ENCODE measurements around the gene HP.
A peak's percentile ranks its signal among the peaks of the same experiment; 100 is the strongest.

HP gene

DNA sequence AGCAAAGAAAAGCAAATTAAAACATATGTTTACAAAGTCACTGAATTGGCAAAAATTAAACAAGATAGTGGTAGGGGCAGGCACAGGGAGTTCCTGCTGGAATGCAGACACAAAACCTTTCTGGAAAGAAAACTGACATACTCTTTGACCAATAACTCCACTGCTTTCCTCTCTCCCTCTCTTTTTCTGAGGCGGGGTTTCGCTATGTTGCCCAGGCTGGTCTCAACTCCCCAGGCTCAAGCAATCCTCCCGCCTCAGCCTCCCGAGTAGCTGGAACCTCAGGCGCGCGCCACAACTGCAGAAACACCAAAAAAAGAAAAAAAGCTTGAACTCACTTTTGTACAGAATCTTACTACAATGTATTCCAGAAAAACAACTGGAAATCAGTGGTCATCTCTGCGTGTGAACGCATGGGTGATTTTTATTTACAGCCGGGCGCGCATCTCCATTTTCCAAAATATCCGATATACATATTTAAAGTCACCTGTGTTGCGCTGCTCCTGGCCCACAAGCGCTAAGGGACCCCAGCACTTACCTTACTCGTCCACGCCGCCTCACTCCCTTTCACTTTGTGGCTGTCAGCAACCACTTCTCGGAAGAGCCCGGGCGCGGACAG is 38.6 kb downstream of the HP start:
- DNase-seq = no peak

DNA sequence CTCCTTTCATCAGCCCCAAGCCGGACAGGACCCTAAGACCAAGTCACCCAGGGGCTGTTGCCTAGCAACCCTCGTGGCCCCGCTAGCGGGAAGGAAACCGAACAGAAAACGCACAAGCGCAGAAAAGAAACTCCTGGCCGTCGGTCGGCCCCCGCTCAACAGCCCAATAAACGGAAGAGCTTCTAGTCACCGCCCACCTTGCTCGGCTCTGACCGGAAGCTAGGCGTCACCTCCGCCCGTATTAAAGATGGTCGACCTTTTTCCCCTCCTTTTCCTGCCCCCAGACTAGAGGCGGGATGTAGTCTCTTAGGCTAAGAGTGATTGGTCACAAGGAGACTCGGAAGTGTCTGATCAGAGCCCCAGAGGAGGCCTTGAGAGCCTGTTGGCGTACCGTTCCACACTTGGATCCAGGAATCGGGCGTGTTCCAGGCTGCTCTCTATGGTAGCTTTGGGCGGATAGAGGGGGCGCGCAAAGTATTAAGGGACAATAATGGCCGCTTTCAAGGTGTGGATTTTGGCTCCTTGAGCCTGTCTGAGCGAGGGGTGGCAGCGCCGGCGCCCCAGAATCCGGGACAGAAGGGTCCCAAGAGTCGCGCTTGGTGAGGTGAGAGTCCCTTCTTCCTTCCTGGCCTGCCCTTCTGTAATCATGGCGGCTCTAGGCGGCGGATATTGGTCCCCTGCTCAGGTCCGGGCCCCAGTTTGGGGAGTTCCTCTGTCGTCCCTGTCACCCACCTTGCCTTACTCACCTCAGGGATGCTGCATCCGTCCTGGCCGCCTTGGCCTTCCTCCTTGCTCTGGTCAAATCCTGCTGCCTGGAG is 39.4 kb downstream of the HP start, which contains the start of the genes DHX38 and TXNL4B:
TSS of gene DHX38 (plus strand) at position 400 of the 818 bp plus-strand sequence. CDS start 2,311 bp downstream, outside the sequence.
TSS of gene TXNL4B (minus strand) at position 173 of the 818 bp plus-strand sequence. CDS start 2,871 bp downstream, outside the sequence.
- peak; percentile 90 for DNase-seq

DNA sequence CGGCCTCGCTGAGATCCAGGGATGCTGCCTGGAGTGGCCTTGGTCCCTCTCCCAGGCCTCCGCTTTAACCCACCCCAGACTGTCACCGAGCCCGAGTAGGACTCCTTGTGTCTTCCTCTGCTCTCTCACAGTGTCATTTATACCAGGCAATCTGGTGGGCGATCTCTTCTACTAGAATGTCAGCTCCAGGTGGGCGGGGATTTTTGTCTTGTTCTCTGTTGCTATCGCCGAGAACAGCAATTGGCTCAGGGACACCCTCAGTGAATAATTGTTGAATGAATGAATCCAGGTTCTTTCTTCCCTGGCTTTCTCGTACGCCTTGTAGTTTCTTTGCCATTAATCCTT is 39.9 kb downstream of the HP start:
- DNase-seq = peak; percentile 68

DNA sequence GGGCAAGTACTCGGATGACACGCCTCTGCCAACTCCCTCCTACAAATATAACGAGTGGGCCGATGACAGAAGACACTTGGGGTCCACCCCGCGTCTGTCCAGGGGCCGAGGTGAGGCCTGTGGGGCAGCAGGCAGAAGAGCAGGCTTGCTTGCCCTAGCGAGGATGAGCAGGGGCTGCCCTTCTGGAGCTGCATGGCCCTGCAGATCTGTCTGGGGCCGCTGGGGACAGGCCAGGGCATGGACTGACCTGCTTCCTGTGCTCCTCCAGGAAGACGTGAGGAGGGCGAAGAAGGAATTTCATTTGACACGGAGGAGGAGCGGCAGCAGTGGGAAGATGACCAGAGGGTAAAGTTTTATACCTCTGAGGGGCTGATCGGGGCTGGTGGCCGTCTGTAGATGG is 44.6 kb downstream of the HP start:
- no peak for DNase-seq

DNA sequence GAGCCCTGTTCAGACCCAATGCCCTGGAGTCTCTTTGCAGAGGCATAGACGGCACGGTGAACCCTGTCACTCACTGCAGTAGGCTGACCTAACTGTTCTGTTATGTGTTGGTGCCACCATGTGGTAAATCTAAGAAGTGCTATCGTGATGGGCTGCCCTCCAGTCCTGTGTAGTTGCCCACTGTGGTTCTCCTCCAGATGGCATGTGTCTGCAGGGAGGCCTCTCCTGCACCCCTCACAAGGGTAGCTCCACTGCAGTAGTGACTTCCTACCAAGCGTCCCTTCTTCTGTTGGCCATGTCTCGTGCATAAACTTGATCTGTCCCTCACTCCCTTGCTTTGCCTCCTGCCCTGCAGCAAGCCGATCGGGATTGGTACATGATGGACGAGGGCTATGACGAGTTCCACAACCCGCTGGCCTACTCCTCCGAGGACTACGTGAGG is 45.1 kb downstream of the HP start:
- DNase-seq = peak; percentile 37

DNA sequence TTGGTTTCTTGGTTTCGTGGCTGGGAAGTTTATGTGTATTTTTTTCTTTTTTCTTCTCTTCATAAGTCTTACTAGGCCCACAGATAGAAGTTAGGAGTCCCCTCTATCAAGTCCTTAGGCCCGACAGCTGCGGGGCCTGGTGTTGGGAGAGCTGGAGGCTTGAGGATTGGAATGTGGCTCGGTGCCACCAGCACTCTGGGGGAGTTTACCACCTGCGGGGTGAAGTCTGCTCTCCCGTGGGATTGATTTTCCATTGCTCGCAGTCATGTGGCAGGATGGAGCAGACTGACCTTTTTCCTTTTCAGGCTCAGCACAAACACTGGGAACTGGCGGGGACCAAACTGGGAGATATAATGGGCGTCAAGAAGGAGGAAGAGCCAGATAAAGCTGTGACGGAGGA is 46.9 kb downstream of the HP start:
- no peak for DNase-seq

DNA sequence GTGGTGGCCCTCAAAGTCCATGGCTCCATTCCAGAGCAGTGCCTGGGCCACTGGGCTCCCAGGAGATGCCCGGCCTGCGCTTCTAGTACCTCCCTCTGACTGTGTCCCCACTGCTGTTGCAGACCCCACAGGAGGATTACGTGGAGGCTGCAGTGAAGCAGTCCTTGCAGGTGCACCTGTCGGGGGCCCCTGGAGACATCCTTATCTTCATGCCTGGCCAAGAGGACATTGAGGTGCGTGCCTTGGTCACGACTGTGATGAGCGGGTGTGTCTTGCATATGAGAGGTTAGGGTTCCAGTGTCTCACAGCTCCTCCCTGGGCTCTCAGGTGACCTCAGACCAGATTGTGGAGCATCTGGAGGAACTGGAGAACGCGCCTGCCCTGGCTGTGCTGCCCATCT is 50.6 kb downstream of the HP start:
- no peak for DNase-seq

DNA sequence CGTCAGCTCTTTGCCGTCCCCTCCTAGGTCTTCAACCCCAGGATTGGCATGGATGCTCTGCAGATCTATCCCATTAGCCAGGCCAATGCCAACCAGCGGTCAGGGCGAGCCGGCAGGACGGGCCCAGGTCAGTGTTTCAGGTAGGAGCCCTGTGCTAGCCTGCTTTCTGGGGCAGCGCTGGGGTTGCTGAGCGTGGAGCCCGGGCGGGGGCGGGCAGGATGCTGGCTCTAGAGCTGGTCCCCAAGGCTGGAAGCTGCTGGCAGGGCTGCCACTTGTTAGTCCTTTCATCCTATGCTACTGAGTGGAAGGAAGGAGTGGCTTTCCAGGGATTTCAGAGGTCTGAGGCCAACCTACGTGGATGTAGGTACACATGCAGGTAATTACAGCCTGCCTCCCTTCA is 51.7 kb downstream of the HP start:
- DNase-seq = no peak

DNA sequence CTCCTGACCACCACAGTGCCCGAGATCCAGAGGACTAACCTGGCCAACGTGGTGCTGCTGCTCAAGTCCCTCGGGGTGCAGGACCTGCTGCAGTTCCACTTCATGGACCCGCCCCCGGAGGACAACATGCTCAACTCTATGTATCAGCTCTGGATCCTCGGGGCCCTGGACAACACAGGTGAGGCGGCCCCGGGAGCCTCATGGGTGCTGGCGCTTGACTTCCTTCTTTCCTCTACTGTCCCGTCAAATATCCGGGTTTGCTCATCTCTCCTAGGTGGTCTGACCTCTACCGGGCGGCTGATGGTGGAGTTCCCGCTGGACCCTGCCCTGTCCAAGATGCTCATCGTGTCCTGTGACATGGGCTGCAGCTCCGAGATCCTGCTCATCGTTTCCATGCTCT is 53.1 kb downstream of the HP start:
- no peak for DNase-seq

DNA sequence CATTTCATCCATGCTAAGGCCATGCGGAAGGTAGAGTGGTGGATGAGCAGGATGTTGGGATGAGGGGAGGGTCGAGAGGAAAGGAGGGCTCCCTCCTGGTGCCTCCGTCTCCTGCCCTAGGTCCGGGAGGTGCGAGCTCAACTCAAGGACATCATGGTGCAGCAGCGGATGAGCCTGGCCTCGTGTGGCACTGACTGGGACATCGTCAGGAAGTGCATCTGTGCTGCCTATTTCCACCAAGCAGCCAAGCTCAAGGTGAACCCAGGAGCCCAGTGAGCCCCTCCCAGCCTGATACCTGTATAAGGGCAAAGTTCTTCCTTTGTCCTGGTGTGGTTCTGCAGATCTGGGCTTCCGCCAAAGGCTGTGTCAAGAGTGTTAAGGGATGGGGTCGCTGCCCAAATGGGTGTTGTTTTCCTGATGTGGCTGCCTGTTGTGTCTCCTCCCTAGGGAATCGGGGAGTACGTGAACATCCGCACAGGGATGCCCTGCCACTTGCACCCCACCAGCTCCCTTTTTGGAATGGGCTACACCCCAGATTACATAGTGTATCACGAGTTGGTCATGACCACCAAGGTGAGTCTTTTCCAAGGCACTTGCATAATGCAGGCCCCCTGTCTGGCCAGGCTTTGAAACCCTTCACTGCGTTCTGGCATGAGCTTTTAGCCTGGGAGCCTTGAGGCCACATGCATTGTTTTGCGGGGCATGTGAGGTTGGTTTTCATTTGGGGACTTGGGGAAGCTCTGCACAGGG is 54.2 kb downstream of the HP start:
- DNase-seq = no peak

DNA sequence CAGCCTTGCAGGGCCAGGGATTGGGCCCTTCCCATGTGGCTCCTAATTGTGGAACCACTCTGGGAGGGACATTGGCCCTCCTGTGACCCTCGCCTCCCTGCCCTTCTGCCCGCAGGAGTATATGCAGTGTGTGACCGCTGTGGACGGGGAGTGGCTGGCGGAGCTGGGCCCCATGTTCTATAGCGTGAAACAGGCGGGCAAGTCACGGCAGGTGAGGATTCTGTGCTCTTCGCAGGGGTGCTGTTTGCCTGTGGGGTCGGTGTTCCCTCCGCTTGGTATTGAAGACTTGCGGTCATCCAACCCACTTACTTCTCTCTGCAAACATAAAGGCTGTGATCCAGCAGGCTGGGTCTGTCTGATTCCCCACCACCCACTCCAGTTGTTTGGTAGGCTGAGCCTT is 55.0 kb downstream of the HP start:
- no peak for DNase-seq

DNA sequence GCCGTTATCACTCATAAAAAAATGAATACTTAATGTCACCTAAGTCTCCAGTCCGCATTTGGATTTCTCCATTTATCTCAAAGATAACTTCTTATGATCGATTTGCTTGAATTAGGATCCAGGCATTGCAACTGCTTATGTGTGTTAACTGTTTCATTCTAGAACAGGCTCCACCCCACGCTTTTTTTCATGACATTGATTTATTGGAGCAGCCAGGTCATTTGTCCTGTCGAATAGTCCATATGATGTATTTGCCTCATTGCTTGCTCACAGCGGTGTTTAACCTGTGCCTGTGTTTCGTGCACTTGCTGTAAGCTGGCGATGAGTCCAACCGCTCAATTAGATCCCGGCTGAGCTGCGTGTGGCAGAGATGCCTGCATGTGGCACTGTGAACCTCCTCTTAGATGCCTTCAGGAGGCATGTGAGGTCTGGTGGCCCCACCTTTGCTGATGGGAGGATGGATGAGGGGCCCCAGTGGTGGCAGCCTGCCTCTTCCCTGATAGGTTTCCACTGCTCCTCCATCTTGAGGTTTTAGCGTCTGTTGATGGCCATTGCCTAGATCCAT is 55.7 kb downstream of the HP start:
- DNase-seq = no peak
